HFF-Myc (cell line): ENCODE measurements around the gene SPATA31C1.
"Not testable (repeated sequence)": the region's sequence is repeated elsewhere in the genome, so short reads cannot be mapped to it uniquely, and the experiment has no call there.

Experiments used
- DNase-seq: peaks from one replicate; pipeline ENCODE4 v3.0.0-alpha.2; 2011; ENCODE audit warnings: low read depth; ENCODE audit errors: extremely low read depth
- H3K4me3 ChIP-seq: replicated peaks from 2 replicates; pipeline ENCODE4 v1.5.1; 2011; ENCODE audit warnings: low read depth, mild to moderate bottlenecking, control low read depth, low read length
- TF ChIP-seq, protein P1 (sequence below): IDR thresholded peaks from 2 replicates; pipeline ENCODE4 v1.5.1; 2012; ENCODE audit warnings: mild to moderate bottlenecking, low read depth, low read length, control low read depth; ENCODE audit errors: missing control alignments

SPATA31C1 gene

GRCh38 chr9:87909310-87910041 is 8.3 kb upstream of the SPATA31C1 start:
- no peak overlapping the region for H3K4me3 ChIP-seq
- no peak for DNase-seq
- TF ChIP-seq, protein P1, sequence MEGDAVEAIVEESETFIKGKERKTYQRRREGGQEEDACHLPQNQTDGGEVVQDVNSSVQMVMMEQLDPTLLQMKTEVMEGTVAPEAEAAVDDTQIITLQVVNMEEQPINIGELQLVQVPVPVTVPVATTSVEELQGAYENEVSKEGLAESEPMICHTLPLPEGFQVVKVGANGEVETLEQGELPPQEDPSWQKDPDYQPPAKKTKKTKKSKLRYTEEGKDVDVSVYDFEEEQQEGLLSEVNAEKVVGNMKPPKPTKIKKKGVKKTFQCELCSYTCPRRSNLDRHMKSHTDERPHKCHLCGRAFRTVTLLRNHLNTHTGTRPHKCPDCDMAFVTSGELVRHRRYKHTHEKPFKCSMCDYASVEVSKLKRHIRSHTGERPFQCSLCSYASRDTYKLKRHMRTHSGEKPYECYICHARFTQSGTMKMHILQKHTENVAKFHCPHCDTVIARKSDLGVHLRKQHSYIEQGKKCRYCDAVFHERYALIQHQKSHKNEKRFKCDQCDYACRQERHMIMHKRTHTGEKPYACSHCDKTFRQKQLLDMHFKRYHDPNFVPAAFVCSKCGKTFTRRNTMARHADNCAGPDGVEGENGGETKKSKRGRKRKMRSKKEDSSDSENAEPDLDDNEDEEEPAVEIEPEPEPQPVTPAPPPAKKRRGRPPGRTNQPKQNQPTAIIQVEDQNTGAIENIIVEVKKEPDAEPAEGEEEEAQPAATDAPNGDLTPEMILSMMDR, result no peak

GRCh38 chr9:87910821-87911220 is 6.9 kb upstream of the SPATA31C1 start:
- no peak overlapping the region for H3K4me3 ChIP-seq
- TF ChIP-seq, protein P1, result no peak
- no peak for DNase-seq

- not testable (repeated sequence) for DNase-seq, H3K4me3 ChIP-seq
These were observed 1.3 kb downstream of the SPATA31C1 start for GRCh38 chr9:87919013-87919412.

DNA sequence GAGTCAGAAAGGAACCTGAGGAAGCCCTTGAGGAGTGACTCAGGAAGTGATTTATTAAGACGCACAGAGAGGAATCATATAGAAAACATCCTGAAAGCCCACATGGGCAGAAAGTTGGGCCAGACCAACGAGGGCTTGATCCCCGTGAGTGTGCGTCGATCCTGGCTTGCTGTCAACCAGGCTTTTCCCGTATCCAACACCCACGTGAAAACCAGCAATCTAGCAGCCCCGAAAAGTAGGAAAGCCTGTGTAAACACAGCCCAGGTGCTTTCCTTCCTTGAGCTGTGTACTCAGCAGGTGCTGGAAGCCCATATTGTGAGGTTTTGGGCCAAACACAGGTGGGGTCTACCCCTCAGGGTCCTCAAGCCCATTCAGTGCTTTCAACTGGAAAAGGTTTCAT is 3.8 kb downstream of the SPATA31C1 start:
- H3K4me3 ChIP-seq, DNase-seq: not testable (repeated sequence)

- not testable (repeated sequence) for H3K4me3 ChIP-seq, DNase-seq
These were observed 5.2 kb downstream of the SPATA31C1 start for GRCh38 chr9:87923012-87923411.

- not testable (repeated sequence) for H3K4me3 ChIP-seq, DNase-seq
These were observed 7.1 kb downstream of the SPATA31C1 start for GRCh38 chr9:87924851-87925250.

GRCh38 chr9:87929152-87929551 is 11.4 kb downstream of the SPATA31C1 start:
- DNase-seq, H3K4me3 ChIP-seq: not testable (repeated sequence)

DNA sequence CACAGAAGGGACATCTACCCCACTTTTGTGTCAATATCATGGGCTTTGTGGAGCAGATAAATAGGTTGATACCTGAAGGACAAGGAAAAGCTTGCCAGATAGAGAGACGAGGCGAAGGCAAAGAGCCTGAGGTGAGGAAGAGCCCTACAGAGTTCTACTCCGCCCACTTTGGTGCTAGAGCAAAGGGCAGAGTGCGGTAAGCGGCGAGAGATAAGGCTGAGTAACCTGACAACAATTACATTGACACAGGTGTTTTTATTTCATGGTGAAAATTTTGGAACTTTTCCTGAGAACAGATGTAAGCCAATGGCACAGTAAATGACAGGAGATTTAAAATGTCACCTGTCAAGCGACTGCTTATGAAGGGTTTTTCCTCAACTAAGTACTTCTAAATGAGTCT is 16.7 kb downstream of the SPATA31C1 start:
- DNase-seq, H3K4me3 ChIP-seq: not testable (repeated sequence)

- DNase-seq, result not testable (repeated sequence)
These were observed 19.6 kb downstream of the SPATA31C1 start for GRCh38 chr9:87937352-87937751.

GRCh38 chr9:87937918-87938317 is 20.2 kb downstream of the SPATA31C1 start:
- not testable (repeated sequence) for H3K4me3 ChIP-seq, DNase-seq

More at GRCh38 chr9:87937352-87937751, 19.6 kb downstream of the SPATA31C1 start:
- H3K4me3 ChIP-seq, result not testable (repeated sequence)

GRCh38 chr9:87938336-87938735 is 20.6 kb downstream of the SPATA31C1 start:
- H3K4me3 ChIP-seq, DNase-seq: not testable (repeated sequence)

DNA sequence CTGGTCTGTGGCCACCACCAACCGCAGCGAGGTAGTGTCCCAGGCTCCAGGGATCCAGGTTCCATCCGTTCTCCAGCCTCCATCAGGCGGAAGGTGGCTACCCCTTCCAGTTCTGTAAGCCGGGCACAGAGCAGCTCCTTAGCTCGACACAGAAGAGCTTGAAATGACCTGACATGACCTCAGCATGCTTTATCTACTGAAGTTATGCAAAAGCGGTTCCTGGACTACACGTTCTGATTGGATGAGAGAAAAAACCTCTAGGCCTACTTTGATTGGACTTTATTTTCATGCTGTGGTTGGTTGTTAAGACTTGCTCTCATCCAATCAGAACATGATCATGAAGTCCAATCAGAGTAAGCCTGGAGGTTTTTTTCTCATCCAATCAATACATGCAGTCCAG is 21.3 kb downstream of the SPATA31C1 start:
- DNase-seq, H3K4me3 ChIP-seq: not testable (repeated sequence)
